Stimulated activated CD4-positive, alpha-beta T cell treated with anti-CD3 and anti-CD28 coated beads, Interleukin-4, amount 100 ng/mL, for 1 hour (primary cell): ENCODE measurements around the gene OSBPL10.

Experiments
- DNase-seq: peaks from one replicate; pipeline ENCODE4 v3.0.0-alpha.2; 2020

Gene OSBPL10

GRCh38 chr3:31763731-31764130 is 217.3 kb downstream of the OSBPL10 start:
- no peak for DNase-seq

GRCh38 chr3:31762888-31763351 is 218.1 kb downstream of the OSBPL10 start:
- no peak for DNase-seq

- no peak for DNase-seq
Measured at GRCh38 chr3:31762097-31762764, 218.8 kb downstream of the OSBPL10 start.

GRCh38 chr3:31760654-31761053 is 220.4 kb downstream of the OSBPL10 start:
- DNase-seq, result no peak

- DNase-seq, result no peak
Measured at GRCh38 chr3:31758322-31758965, 222.6 kb downstream of the OSBPL10 start.

GRCh38 chr3:31755926-31756658 is 225.0 kb downstream of the OSBPL10 start:
- peak; percentile 4 for DNase-seq

GRCh38 chr3:31754575-31755278 is 226.3 kb downstream of the OSBPL10 start:
- no peak for DNase-seq

- DNase-seq, result no peak
Measured at GRCh38 chr3:31753050-31753425, 228.0 kb downstream of the OSBPL10 start.

- DNase-seq, result no peak
Measured at GRCh38 chr3:31752305-31753049, 228.6 kb downstream of the OSBPL10 start.

- no peak for DNase-seq
Measured at GRCh38 chr3:31750341-31750740, 230.7 kb downstream of the OSBPL10 start.

- no peak for DNase-seq
Measured at GRCh38 chr3:31748933-31749295, 232.1 kb downstream of the OSBPL10 start.

- no peak for DNase-seq
Measured at GRCh38 chr3:31748281-31748932, 232.7 kb downstream of the OSBPL10 start.

- DNase-seq, result no peak
Measured at GRCh38 chr3:31747785-31748184, 233.3 kb downstream of the OSBPL10 start.

- no peak for DNase-seq
Measured at GRCh38 chr3:31744913-31745312, 236.1 kb downstream of the OSBPL10 start.

GRCh38 chr3:31743331-31744089 is 237.6 kb downstream of the OSBPL10 start:
- no peak for DNase-seq

GRCh38 chr3:31740397-31740796 is 240.7 kb downstream of the OSBPL10 start:
- DNase-seq, result no peak

GRCh38 chr3:31738412-31738811 is 242.7 kb downstream of the OSBPL10 start:
- DNase-seq, result no peak

GRCh38 chr3:31735667-31736066 is 245.4 kb downstream of the OSBPL10 start:
- no peak for DNase-seq

- no peak for DNase-seq
Measured at GRCh38 chr3:31733234-31733667, 247.8 kb downstream of the OSBPL10 start.

GRCh38 chr3:31732548-31732947 is 248.5 kb downstream of the OSBPL10 start:
- no peak for DNase-seq

GRCh38 chr3:31729573-31729972 is 251.5 kb downstream of the OSBPL10 start:
- no peak for DNase-seq
